Activated CD8-positive, alpha-beta memory T cell treated with anti-CD3 and anti-CD28 coated beads, Interleukin-2, amount 50 U/mL, for 48 hours (primary cell): ENCODE measurements around the gene COL25A1.

Experiments used
- DNase-seq: peaks from one replicate; pipeline ENCODE4 v3.0.0-alpha.2; 2020

The COL25A1 gene

DNA sequence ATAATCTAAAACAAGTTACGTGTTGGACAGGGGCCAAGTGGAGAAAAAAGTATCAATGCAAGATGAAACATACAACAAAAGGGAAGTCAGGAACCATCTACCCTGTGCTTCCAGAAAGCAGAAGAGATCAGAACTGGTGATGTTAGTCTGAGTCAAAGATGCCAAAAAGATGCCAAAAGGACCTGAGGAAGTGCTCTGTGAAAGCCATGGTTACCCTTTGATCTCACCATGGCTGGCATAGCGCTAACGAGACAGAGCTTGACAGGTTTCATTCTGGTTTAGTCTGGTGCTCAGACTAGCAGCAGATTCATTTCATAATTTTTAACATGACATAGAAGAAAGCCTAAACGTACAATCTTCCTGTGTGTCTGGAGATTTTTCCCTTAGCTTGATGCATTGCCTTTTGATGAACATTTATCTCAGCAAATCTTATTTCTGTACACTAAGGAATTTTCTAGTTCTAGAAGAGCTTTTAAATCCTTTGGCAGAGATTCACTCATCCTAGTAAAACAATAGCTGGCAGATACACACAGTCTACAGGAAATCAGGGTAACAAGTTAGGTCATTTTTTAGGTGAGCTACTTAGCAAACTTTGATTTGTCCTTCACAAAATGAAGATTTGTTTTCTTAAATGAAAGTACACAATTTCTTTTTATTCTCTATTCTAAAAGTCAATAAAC lies 87.7 kb downstream of the COL25A1 start:
- no peak for DNase-seq

DNA sequence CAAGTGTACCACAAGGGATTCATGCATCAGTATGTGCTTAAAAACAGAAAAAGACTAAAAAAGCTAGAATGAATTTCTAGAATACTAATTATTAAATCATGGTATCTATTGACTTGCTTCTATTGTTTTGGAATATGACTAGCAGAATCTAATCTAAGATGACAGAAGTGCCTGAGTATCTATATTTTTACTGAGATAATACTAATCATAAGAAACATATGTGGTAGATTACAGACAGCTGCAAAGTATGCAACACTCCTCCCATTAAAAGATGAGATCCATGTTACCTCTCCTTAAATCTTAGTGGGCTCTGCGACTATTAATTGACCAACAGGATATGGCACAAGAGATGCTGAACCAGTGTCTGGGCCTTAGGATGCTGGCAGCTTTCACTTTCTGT lies 89.4 kb downstream of the COL25A1 start:
- no peak for DNase-seq

DNA sequence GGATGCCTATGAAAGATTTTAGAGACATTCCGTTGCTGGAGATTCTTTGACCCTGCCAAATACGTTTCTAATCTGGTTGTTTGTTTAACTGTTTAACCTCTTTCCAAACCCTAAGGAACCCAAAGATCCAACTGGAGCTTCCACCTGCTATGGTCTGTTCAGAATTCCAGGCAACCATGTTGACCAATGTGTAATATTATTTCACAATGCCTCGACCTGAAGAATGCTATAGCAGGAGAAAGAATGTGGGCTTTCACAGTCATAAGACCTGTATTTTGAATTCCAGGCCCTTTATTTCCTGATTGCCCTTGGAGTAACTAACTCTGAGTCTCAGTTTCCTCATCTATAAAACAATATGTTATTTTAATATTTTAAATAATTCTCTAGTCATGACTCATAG lies 90.8 kb downstream of the COL25A1 start:
- no peak for DNase-seq

DNA sequence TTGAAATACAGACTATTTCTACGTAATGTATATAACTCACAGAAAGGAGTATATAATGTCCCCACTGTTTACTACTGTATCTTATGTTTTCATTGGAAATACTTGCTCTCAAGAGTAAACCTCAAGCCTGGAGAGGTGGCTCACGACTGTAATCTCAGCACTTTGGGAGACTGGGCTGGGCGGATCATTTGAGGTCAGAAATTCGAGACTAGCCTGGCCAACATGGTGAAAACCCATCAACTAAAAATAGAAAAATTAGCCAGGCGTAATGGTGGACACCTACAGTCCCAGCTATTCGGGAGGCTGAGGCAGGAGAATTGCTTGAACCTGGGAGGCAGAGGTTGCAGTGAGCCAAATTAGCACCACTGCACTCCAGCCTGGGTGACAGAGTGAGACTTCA lies 92.8 kb downstream of the COL25A1 start:
- DNase-seq = no peak

DNA sequence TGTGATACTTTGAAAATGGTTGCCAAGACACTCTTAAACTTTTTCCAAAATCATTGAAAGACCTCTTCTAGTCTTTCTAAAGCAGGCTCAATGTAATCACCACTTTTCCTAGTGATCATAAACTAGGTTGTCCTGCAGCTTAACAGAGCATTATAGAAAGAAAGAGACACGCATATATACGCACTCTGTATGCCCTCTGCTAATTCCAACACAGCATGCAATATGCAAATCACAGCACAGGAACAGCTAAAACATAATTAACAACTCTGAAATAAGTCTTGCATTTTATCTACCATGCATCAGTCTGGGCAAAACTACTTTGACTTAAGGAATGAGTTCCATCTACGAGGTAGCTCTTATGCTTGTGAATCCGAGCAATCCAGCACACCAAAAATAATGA lies 94.6 kb downstream of the COL25A1 start:
- no peak for DNase-seq

DNA sequence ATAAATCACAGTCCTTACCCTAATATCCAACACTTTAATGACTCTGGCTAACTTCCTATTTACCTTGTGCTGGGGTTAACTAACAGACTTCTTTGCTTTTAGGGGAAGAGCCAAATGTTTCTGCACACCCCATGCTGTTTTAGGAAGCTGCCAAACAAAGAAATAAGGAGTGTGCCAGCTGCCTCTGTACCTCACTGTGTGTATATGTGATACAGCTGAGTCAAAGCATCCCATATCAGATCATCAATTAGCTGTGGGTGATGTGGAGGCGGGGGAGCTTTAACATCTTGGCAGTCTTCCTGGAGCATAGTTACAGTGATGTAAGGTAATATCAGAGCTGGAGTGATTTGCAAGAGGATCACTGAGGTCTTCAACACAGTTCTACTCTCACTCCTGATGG lies 95.4 kb downstream of the COL25A1 start:
- DNase-seq = no peak

DNA sequence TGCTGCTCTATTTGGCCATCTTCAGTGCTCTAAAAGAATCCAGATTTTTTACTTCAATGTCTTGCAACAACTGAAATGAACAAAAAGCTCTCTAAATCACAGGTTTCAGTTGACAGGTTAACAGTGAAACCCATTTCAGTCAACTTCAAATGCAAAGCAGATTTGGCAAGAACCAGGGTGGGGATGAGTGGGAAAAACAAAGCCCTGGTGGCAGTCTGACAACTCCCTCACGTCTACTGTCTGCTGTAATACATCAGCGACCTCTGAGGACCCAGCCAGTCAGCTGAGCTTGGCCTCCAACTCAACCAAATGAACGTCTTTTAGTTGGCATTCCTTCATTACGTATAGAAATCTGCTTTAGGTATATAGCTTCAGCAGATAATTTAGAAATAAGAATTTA lies 95.8 kb downstream of the COL25A1 start:
- no peak for DNase-seq

DNA sequence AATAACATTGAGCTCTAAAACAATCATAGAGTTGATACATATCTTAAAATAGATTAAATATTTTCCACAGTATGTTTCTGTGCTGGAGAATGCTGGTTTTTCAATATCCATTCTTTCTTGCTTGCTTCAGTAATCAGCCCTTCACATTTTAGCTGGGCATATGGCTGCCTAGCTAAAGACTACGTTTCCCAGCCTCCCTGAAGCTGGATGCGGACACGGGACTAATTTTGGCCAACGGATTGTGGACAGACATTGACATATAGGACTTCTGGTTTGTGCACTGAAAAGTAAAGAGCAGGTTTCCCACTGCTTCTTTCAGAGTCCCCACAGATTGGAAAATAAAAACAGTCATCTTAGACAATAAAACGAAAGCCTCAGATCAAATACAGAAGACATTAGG lies 97.3 kb downstream of the COL25A1 start:
- DNase-seq = no peak

DNA sequence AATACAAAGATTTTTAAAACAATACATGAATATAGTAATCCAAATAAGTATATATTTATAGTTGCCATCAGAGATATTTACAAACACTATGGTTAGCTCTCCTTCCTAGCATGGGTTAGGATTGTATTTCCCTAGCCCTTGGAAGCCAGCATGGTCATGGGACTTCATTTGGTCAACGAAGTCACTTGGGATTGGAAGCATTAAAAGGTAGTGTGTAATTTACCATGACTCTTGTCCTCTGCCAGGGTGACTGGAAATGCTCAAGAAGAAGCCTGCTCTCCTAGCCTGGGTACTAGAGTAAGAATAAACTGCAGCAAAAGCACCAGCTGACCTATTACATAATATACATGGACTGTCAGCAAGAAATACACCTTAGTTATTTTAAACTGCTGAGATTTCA lies 102.9 kb downstream of the COL25A1 start:
- no peak for DNase-seq

DNA sequence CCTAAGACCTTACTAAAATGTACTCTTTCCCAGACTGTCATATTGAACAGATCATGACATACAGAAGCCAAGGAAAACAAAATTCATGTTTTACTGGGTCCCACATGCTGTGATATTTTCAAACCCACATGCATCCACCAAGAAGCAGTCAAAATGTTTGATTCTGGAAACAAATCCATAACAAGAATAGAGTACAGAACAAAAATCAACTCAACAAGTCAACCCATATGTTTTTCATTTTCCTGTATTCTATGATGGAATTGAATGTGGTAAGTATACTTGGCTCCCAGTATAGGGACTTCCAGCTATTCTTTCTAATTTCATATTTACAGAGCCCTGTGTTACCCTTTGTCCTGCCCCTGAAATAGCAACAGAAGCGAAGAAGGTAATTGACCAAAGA lies 106.8 kb downstream of the COL25A1 start:
- DNase-seq = no peak

DNA sequence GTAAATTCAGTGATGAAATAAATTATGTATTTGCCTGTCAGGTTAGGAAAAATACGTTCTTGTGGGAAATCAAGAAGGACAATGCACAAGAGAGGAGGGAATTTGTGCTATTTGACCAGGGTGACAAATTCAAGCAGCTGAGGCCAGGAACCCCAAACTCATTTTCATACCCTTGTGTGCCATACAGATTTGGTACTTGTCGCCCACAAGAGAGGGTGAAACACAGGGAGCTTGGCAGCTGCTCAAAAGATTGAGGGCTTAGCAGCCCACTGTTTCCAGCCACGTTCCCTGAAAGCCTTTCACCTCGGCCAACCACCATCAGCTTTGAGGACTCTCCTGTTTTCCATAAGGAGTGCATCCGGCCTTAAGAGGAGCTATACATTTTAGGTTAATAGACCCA lies 111.2 kb downstream of the COL25A1 start:
- no peak for DNase-seq

DNA sequence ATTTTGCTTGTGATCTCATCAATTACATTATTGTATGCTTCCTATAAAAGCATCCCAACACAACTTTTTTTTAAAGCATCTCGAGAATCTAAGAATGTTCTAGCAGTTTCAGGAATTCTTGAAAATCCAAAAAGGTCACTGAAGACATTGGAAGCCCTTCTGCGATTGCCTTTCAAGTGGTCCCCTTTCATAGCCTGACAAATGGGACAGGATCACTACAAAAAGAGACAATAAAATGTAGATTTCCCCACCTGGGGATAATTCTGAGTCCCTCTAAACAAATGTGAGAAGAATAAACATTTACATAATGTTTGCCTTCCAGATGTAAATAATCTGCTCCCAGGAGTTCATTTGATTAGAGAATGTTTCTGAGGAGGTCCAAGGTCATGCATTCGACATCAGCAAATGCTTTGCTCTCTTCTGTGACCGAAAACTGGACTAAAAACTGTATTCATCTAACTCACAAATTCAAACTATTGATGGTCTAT lies 116.0 kb downstream of the COL25A1 start:
- DNase-seq = no peak

DNA sequence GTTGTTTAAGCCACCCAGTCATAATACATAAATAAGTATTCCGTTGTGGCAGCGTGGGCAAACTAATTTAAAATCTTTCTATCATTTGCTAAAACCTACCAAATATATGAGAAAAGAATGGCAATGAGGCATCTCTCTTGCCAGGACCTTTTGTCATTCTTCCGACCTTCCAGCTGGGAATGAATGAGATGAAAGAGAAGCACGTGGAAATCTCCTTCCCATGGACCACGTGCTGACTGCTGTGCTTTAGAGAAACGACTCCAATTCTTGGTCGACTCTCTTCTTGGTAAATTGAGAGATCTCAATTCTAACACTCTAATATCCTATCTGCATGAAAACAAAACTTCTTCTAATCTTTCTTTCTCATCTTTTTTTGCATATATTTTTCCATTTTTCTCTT lies 116.5 kb downstream of the COL25A1 start:
- no peak for DNase-seq

DNA sequence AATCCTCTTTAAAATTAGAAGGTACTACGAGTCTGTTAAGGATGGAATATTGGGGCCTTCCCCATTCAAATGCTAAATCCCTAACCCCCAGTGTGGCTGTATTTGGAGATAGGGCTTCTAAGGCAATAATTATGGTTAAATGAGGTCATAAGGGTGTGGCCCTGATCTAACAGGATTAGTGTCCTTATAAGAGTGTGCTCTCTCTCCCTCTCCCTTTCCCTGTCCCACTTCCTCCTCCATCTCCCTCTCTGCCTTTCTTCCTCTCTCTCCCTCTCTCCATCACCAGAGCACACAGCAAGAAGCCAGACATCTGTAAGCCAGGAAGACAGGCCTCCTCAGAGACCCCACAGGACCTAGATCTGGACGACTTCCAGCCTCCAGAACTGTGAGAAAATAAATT lies 116.9 kb downstream of the COL25A1 start:
- DNase-seq = no peak

DNA sequence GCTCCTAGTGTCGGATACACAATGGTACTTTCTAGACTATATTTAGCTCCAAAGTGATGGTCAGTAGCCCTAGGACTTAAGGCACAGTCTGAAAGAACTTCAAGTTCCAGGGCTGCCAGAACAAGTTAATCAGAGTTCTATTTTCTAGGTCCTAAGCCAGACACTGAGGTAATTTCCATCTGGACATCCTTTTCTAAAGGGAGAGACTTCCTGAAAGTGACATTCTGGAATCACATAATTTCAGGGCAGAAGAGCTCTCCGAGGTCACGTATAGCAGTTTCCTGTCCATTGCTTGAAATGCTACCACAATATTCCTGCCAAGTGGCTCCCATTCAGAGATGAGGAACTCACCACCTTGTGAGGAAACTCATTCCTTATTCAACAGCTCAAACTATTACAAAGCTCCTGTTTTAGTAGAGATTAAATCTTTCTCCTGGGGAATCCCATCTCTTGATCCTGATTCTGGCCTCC lies 117.9 kb downstream of the COL25A1 start:
- no peak for DNase-seq

DNA sequence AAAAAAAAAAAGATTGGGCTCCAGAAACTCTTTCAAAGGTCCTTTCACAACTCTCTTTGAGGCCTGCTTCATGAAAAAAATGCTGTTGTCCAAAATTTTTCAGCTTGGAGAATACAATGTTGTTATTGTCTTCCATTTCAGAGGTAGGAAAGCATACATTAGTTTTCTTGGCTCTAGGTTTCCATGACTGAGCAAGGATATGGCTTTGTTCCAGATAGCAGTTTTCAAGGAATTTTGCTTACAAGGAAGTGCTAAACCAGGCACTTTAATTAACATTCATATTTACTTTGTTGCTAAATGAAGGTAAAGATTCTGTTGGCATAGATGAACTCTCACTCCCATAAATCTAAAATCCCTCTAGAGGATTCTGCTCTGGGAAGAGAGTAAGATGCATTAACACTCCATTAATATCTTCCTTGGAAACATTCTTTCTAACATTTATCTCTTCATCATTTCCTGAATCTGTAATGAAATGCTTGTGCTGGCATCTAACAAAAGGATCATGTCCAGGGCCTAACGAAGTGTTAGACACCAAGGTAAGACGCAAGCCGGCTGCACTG lies 118.4 kb downstream of the COL25A1 start:
- DNase-seq = no peak

DNA sequence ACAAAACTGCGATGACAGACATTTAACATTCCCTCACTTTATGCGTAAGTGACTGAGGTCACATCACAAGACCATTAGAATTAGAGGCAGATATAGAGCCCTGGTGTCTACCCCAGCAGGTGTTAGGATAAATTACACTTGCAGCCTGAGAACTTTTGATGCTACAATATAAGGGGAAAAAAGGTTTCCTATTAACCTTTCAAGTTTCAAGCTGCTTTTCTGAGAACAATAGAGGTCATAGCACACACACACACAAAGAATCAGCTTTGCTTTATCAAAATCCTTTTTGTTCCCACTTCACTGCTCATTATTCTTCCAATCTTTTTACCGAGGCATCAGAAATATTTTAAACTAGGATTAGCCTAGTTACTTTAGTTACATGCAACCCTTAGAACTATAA lies 119.8 kb downstream of the COL25A1 start:
- DNase-seq = no peak

DNA sequence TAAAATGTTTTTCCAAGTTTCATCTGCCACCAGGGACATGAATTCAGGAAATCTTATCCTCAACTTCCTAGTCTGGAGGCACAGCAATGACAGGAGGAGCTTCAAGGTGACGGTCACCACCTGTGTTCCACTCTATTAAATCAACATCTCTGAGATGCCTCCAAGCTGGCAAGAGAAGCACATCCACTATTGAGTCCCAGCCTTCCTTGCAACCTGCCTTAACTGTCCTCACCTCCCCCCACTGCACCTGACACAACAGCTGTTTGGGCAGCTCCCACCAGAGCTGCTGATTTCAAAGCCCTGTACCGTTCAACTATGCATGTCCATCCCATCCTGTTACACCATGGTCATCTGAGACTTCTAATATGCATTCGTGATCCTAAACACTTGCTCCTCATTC lies 123.4 kb downstream of the COL25A1 start:
- DNase-seq = no peak

DNA sequence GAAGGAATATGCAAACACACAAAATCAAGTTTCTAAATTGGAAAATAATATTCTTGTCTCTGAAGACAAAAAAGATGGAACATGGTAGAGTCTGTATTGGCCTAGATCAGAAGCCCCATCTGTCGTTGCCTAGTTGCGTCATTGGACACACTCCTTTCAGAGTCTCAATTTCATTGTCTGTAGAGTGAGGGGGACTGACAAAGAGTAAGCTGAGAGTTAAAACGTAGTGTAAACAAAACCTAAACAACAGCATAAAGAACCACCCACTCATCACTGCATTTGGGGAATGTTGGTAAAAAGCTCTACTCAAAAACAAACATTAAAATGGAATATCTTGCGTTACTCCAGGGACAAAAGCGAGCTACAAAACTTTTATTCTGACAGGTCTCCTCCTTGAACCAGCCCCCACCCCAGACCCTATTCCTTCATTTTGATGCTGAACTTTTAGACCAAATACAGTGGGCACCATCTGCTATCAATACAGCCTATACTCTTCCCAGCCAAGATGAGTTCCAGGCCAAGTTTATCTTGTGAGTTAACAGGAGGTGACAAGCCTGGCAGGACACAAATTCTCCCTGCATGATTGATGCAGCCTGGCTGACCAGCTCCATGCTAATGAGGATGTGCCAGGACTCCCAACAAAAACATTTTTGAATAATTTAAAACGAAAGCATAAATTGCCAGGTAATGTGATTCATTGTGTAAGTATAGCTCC lies 125.2 kb downstream of the COL25A1 start:
- DNase-seq = no peak

DNA sequence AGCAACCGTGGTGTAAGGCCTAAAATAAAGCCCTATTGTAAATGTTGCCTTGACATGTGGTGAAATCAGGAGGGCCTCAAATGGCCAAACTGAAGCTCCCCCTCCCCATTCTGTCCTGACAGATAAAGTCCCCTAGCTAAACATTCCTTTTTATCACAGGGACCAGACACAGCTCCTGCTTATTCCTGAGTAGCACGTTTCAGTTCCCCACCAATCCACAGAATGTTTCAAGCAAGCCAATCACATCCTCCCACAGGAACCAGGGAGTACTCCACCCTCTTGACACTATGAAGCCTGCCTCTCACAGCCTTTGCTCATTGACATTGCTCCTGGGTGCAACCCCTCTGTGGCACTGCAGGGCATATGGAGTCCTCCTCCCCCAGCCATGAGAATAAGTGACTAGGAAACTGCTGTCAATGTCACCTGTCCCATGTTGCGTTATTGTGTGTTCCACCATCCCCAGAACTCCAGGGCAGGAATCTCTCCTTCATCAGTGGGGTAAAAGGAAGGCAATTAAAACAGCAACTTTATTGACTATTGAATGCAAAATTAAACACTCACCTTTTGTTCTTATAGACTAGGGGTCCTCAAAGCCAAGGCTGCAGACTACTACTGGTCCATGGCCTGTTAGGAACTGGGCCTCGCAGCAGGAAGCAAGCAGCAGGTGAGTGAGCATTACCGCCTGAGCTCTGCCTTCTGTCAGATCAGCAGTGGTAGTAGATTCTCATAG lies 128.1 kb downstream of the COL25A1 start:
- no peak for DNase-seq

DNA sequence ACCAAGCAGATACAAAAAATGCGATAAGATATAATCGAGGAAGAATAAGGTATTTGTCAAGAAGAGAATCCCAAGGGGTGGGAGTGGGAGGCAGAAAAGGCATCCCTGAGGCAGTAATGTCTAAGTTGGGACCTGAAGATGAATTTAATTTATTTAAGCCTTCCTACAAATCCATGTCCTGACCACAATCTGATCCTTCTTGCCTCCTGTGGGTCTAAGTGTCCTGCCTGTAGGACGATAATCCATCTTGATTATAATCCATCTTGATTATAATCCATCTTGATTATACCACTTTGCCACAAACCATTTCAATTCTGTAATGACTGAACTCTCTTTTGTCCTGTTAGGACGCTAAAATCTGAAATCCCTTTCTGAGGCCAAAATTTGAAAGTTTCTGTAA lies 130.2 kb downstream of the COL25A1 start:
- DNase-seq = no peak

DNA sequence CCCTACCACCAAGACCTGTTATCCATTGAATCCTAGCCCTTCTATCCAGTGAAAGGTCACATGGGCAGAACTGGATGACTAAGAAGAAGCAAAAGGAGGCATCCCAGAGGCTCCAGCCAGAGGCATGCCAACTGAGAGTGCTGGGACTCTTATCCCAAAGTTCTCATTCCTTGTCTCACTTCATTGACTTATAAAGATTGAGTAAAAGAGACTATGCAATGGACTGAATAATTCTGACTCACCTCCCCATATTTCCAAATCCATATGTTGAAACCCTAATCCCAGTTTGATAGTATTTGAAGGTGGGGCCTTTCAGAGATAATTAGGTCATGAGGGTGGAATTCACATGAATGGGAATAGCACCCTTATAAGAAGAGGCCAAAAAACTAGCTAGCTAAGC lies 131.4 kb downstream of the COL25A1 start:
- DNase-seq = no peak

DNA sequence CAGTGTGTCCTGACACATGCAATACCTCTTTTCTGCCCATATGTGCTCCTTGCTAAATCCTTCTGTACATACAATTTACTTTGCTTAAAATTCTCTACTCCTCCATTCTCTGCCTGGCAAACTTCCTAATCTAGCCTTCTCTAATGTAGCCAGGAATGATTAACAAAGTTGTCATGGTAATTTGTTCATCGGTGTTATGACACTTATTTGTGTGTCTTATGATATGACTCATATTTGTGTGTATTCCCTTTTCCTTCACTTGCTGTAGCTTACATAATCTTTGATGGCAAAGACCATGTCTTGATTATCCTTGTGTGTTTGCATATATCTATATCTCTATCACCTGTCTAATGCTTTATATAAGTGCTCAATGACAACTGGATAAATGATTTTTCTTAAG lies 133.3 kb downstream of the COL25A1 start:
- DNase-seq = no peak

DNA sequence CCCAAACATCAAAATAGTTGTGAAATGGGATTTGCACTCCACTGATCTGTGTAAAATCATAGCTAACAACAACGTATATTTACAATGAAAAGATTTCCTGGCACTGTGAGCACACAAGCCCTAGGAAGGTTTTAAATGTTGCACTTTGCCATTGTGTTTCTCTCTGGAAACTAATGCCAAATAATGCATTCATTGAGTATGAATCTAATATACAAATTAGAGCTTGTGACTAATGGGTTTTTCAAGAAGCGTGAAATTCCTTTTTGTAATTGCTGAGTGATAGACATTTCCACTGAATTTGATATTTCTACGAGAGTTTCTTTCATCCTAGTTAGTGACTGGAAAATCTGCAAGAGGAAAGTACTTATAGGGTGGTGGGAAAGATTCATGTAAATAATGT lies 135.9 kb downstream of the COL25A1 start:
- DNase-seq = no peak
